Liver (tissue), 9 donors: ENCODE measurements around the gene BMP7. TPM values are rescaled to one million over a fixed set of nuclear protein-coding genes. Genes with fewer than 3 reads are reported as not detected.

Experiments
- DNase-seq: peaks from one replicate; pipeline ENCODE4 v3.0.0-alpha.2; 2017; ENCODE audit warnings: low spot score
- H3K27ac ChIP-seq, 2 donors: one replicate each; pipeline ENCODE4 v1.7.0; 2013; ENCODE audit warnings: inconsistent platforms in 2 of 2, low read length in 2 of 2, control low read depth in 1 of 2, low read depth in 1 of 2, mild to moderate bottlenecking in 1 of 2
- H3K27me3 ChIP-seq, 4 donors: one replicate each; pipeline versions ENCODE4 v1.6.1 to v1.7.0; 2013; ENCODE audit warnings: low read length in 3 of 4, inconsistent platforms in 1 of 4, mild to moderate bottlenecking in 1 of 4, moderate library complexity in 1 of 4; ENCODE audit not compliant: control insufficient read depth in 4 of 4, insufficient read depth in 4 of 4
- H3K36me3 ChIP-seq, 4 donors: one replicate each; pipeline versions ENCODE4 v1.6.1 to v1.7.0; 2013; ENCODE audit warnings: low read length in 3 of 4, mild to moderate bottlenecking in 3 of 4, low read depth in 1 of 4, moderate library complexity in 1 of 4; ENCODE audit not compliant: control insufficient read depth in 4 of 4, insufficient read depth in 3 of 4
- H3K4me1 ChIP-seq, 4 donors: one replicate each; pipeline versions ENCODE4 v1.6.1 to v1.7.0; 2013; ENCODE audit warnings: low read length in 3 of 4, mild to moderate bottlenecking in 3 of 4, moderate library complexity in 1 of 4; ENCODE audit not compliant: control insufficient read depth in 4 of 4, insufficient read depth in 4 of 4
- H3K4me3 ChIP-seq, 3 donors: one replicate each; pipeline versions ENCODE4 v1.6.1 to v1.7.0; 2013; ENCODE audit warnings: low read length in 3 of 3, control low read depth in 1 of 3, low read depth in 1 of 3, mild to moderate bottlenecking in 1 of 3
- H3K9ac ChIP-seq, 2 donors: one replicate each; pipeline ENCODE4 v1.7.0; 2013; ENCODE audit warnings: low read length in 2 of 2, mild to moderate bottlenecking in 2 of 2, moderate library complexity in 2 of 2, control low read depth in 1 of 2, low read depth in 1 of 2
- H3K9me3 ChIP-seq, 4 donors: one replicate each; pipeline versions ENCODE4 v1.6.1 to v1.7.0; 2013; ENCODE audit warnings: low read length in 3 of 4; ENCODE audit not compliant: control insufficient read depth in 4 of 4
- ATF3 ChIP-seq: IDR thresholded peaks from 2 replicates; pipeline ENCODE4 v1.6.1; 2016; ENCODE audit warnings: antibody characterized with exemption
- CTCF ChIP-seq: fragments of 150-350 bp; IDR thresholded peaks from 2 replicates; pipeline ENCODE4 v1.5.1; 2017; ENCODE audit warnings: improper control_type of control experiment, low read depth, low read length; ENCODE audit not compliant: missing input control
- EGR1 ChIP-seq, 2 donors: IDR thresholded peaks; 2 replicates each; pipeline ENCODE4 v1.6.1; 2016 to 2018; ENCODE audit warnings: antibody characterized with exemption in 2 of 2, low read depth in 2 of 2
- FOXA1 ChIP-seq: IDR thresholded peaks from 2 replicates; pipeline ENCODE4 v1.6.1; 2016; ENCODE audit warnings: antibody characterized with exemption
- FOXA2 ChIP-seq: IDR thresholded peaks from 2 replicates; pipeline ENCODE4 v1.6.1; 2016; ENCODE audit warnings: antibody characterized with exemption
- GABPA ChIP-seq, 2 donors: IDR thresholded peaks in 1 of 2; conservative IDR thresholded peaks in 1 of 2; 2 replicates each; pipeline ENCODE4 v1.6.1; 2016; ENCODE audit warnings: antibody characterized with exemption in 2 of 2, mild to moderate bottlenecking in 1 of 2, moderate library complexity in 1 of 2
- HNF4A ChIP-seq, 2 donors: conservative IDR thresholded peaks; 2 replicates each; pipeline ENCODE4 v1.6.1; 2016; ENCODE audit warnings: antibody characterized with exemption in 2 of 2, mild to moderate bottlenecking in 2 of 2
- HNF4G ChIP-seq: IDR thresholded peaks from 2 replicates; pipeline ENCODE4 v1.6.1; 2016; ENCODE audit warnings: antibody characterized with exemption
- JUND ChIP-seq, 2 donors: IDR thresholded peaks; 2 replicates each; pipeline ENCODE4 v1.6.1; 2016; ENCODE audit warnings: antibody characterized with exemption in 2 of 2
- MAX ChIP-seq: IDR thresholded peaks from 2 replicates; pipeline ENCODE4 v1.6.1; 2016; ENCODE audit warnings: antibody characterized with exemption
- NR2F2 ChIP-seq: IDR thresholded peaks from 2 replicates; pipeline ENCODE4 v1.6.1; 2016; ENCODE audit warnings: antibody characterized with exemption
- RXRA ChIP-seq, 2 donors: IDR thresholded peaks; 2 replicates each; pipeline ENCODE4 v1.6.1; 2017 to 2018; ENCODE audit warnings: antibody characterized with exemption in 2 of 2, mild to moderate bottlenecking in 1 of 2
- SP1 ChIP-seq: IDR thresholded peaks from 2 replicates; pipeline ENCODE4 v1.6.1; 2018; ENCODE audit warnings: antibody characterized with exemption, mild to moderate bottlenecking
- TAF1 ChIP-seq: conservative IDR thresholded peaks from 2 replicates; pipeline ENCODE4 v1.6.1; 2016; ENCODE audit warnings: antibody characterized with exemption, mild to moderate bottlenecking
- YY1 ChIP-seq: IDR thresholded peaks from 2 replicates; pipeline ENCODE4 v1.6.1; 2016; ENCODE audit warnings: antibody characterized with exemption, mild to moderate bottlenecking
- ZBTB33 ChIP-seq: IDR thresholded peaks from 2 replicates; pipeline ENCODE4 v1.6.1; 2016; ENCODE audit warnings: antibody characterized with exemption
- WGBS: extraction: QIAGEN DNeasy Blood & Tissue Kit; methylation state at CpG from one replicate; pipeline ENCODE4 v1.1.7; 2013; 5-methylcytosine and 5-hydroxymethylcytosine counted together
- polyA plus RNA-seq, 2 donors: library from polyadenylated mRNA; stranded (reverse) in 1 of 2; unstranded in 1 of 2; fragments of 200-250 nt in 1 of 2; fragments of >200 nt in 1 of 2; fragmentation: Nextera tagmentation in 1 of 2; extraction: Ambion mirVana in 1 of 2; gene quantifications; one replicate each; pipeline versions ENCODE4 v1.2.1 to v1.2.3, GENCODE V29; 2013 to 2015
- total RNA-seq, 2 donors: library from RNA; depleted of rRNA; stranded (reverse); fragments of >200 nt; gene quantifications; one replicate each; pipeline ENCODE4 v1.2.3, GENCODE V29; 2014
- donor health status: healthy.
- donor health status: healthy.
- donor health status: healthy.
- donor health status: healthy.
- donor health status: healthy.

The BMP7 gene
- total and polyA plus RNA-seq, 4 donors = not detected

GRCh38 chr20:57292611-57293010 lies 26.2 kb upstream of the BMP7 start:
- Histone ChIP-seq H3K9ac (no peak overlapping the region), H3K4me3 (no peak overlapping the region), H3K27me3 (peaks cover 0 to 7% (median 0%) of the 10 kb centered on the region in 4 donors), H3K27ac (no peak overlapping the region), H3K9me3 (no peaks in the 10 kb centered on the region), H3K36me3 (no peaks in the 10 kb centered on the region), H3K4me1 (no peaks in the 10 kb centered on the region)
- TF ChIP-seq YY1 (no peak), ZBTB33 (no peak), TAF1 (no peak), SP1 (no peak), MAX (no peak), FOXA2 (no peak), HNF4G (no peak), ATF3 (no peak), CTCF (no peak), FOXA1 (no peak), GABPA (IDR thresholded peaks at IDR 0.05 in 1 of 2, conservative IDR thresholded peaks at IDR 0.05 in 1 of 2) (no peak), EGR1 (IDR thresholded peaks at IDR 0.05; ENCODE audit: low read depth in 2 of 2) (no peak), JUND (IDR thresholded peaks at IDR 0.05) (no peak), HNF4A (conservative IDR thresholded peaks at IDR 0.05) (no peak), RXRA (IDR thresholded peaks at IDR 0.05) (no peak)
- 78% methylated on average over 2 of the region's 2 CpGs for WGBS
- no peak for DNase-seq

- 87% methylated on average over 6 of the region's 6 CpGs for WGBS
These were observed 25.3 kb upstream of the BMP7 start for GRCh38 chr20:57291694-57292093.

More at GRCh38 chr20:57291694-57292093, 25.3 kb upstream of the BMP7 start:
- no peak overlapping the region for H3K9ac ChIP-seq
- no peak for TF ChIP-seq NR2F2
- no peak for TF ChIP-seq YY1
- TF ChIP-seq HNF4A (conservative IDR thresholded peaks at IDR 0.05) = no peak
- TF ChIP-seq JUND (IDR thresholded peaks at IDR 0.05) = no peak
- TF ChIP-seq ZBTB33 = no peak
- no peak for TF ChIP-seq HNF4G
- H3K9me3 ChIP-seq = no peaks in the 10 kb centered on the region
- no peaks in the 10 kb centered on the region for H3K36me3 ChIP-seq
- peaks cover 0 to 7% (median 6%) of the 10 kb centered on the region in 4 donors for H3K27me3 ChIP-seq
- H3K27ac ChIP-seq = no peak overlapping the region
- no peaks in the 10 kb centered on the region for H3K4me1 ChIP-seq
- DNase-seq = no peak
- H3K4me3 ChIP-seq = no peak overlapping the region
